H1 (cell line): ENCODE results near the gene VSTM4.

ENCODE experiments used
- POLR2AphosphoS5 ChIP-seq: IDR thresholded peaks from 2 replicates; pipeline ENCODE4 v1.6.1; 2011; ENCODE audit warnings: low read depth, low read length
- SP1 ChIP-seq: IDR thresholded peaks from 2 replicates; pipeline ENCODE4 v1.6.1; 2011; ENCODE audit warnings: low read depth, low read length

GRCh38 chr10:49035920-49036319 lies 79.4 kb downstream of the VSTM4 start:
- no peak for TF ChIP-seq SP1
- no peak for TF ChIP-seq POLR2AphosphoS5
